CD1c-positive myeloid dendritic cell (primary cell): ENCODE data around the gene GAGE2A.
"Not testable (repeated sequence)": the region's sequence is repeated elsewhere in the genome, so short reads cannot be mapped to it uniquely, and the experiment has no call there.

ENCODE experiments used
- DNase-seq: peaks from one replicate; pipeline ENCODE4 v3.0.0-alpha.2; 2016; ENCODE audit errors: extremely low spot score

Gene GAGE2A, protein sequence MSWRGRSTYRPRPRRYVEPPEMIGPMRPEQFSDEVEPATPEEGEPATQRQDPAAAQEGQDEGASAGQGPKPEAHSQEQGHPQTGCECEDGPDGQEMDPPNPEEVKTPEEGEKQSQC

DNA sequence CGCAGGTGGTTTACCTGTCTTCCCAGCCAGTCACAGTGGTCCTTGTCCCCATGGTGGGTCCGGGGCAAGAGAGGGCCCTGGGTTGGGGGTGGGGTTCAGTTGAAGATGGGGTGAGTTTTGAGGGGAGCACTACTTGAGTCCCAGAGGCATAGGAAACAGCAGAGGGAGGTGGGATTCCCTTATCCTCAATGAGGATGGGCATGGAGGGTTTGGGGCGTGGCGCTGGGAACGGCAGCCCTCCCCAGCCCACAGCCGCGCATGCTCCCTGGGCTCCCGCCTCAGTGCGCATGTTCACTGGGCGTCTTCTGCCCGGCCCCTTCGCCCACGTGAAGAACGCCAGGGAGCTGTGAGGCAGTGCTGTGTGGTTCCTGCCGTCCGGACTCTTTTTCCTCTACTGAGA, at the start of gene GAGE2A:
GAGE2A (plus strand) TSS at position 301 of the 400 bp plus-strand sequence. CDS start 1,155 bp downstream, outside the sequence.
- not testable (repeated sequence) for DNase-seq

- DNase-seq = not testable (repeated sequence)
Measured at GRCh38 chrX:49541433-49541832, 47.9 kb upstream of the GAGE2A start, which contains the start of gene GAGE12D. TSS of gene GAGE12D (plus strand) at chrX:49541733. CDS start at chrX:49542888, 1,155 bp downstream.

DNA sequence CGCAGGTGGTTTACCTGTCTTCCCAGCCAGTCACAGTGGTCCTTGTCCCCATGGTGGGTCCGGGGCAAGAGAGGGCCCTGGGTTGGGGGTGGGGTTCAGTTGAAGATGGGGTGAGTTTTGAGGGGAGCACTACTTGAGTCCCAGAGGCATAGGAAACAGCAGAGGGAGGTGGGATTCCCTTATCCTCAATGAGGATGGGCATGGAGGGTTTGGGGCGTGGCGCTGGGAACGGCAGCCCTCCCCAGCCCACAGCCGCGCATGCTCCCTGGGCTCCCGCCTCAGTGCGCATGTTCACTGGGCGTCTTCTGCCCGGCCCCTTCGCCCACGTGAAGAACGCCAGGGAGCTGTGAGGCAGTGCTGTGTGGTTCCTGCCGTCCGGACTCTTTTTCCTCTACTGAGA, 38.3 kb upstream of the GAGE2A start, which contains the start of gene GAGE12E:
GAGE12E (plus strand) TSS at position 301 of the 400 bp plus-strand sequence. CDS start 1,155 bp downstream, outside the sequence.
- not testable (repeated sequence) for DNase-seq

- not testable (repeated sequence) for DNase-seq
Measured at GRCh38 chrX:49560542-49560941, 28.8 kb upstream of the GAGE2A start, which contains the start of gene GAGE12F. TSS of gene GAGE12F (plus strand) at chrX:49560842. CDS start at chrX:49561997, 1,155 bp downstream.

GRCh38 chrX:49568728-49569127, 20.6 kb upstream of the GAGE2A start:
- not testable (repeated sequence) for DNase-seq

- not testable (repeated sequence) for DNase-seq
Measured at GRCh38 chrX:49569152-49569551, 20.1 kb upstream of the GAGE2A start.

DNA sequence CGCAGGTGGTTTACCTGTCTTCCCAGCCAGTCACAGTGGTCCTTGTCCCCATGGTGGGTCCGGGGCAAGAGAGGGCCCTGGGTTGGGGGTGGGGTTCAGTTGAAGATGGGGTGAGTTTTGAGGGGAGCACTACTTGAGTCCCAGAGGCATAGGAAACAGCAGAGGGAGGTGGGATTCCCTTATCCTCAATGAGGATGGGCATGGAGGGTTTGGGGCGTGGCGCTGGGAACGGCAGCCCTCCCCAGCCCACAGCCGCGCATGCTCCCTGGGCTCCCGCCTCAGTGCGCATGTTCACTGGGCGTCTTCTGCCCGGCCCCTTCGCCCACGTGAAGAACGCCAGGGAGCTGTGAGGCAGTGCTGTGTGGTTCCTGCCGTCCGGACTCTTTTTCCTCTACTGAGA, 19.2 kb upstream of the GAGE2A start, which contains the start of gene GAGE12G:
GAGE12G (plus strand) TSS at position 301 of the 400 bp plus-strand sequence. CDS start 1,155 bp downstream, outside the sequence.
- not testable (repeated sequence) for DNase-seq

DNA sequence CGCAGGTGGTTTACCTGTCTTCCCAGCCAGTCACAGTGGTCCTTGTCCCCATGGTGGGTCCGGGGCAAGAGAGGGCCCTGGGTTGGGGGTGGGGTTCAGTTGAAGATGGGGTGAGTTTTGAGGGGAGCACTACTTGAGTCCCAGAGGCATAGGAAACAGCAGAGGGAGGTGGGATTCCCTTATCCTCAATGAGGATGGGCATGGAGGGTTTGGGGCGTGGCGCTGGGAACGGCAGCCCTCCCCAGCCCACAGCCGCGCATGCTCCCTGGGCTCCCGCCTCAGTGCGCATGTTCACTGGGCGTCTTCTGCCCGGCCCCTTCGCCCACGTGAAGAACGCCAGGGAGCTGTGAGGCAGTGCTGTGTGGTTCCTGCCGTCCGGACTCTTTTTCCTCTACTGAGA, 9.6 kb upstream of the GAGE2A start, which contains the start of gene GAGE12H:
GAGE12H (plus strand) TSS at position 301 of the 400 bp plus-strand sequence. CDS start 1,155 bp downstream, outside the sequence.
- DNase-seq = not testable (repeated sequence)

DNA sequence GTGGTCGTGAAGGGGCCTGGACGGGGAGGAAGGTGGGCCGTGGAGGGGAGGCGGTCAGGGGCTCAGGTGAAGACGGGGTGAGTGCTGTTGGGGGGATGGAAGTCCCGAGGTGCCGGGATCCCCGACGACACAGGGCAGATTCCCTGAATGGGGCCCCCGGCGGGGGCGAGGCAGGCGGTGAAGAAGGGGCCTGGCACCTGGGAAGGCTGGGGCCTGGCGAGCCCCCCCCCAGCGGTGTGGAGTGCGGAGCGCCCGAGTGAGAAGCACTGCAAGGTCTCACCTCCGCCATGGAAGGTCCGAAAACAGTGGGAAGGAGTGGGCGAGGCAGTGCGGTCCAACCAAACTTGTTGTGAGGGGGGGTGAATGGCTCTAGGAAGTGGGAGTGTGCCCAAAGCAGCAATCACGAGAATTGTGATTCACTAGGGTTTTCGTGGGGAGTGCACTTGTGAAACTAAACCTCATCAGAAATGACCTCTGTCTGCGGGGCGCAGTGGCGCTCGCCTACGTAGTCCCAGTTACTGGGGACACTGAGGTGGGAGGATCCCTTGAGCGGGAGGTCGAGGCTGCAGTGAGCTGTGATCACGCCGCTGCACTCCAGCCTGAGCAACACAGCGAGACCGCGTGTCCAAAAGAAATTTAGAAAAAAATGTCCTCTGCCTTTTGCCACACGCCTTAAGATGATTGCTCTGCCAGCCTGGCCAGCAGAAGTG, 628 bp downstream of the GAGE2A start:
- not testable (repeated sequence) for DNase-seq

DNA sequence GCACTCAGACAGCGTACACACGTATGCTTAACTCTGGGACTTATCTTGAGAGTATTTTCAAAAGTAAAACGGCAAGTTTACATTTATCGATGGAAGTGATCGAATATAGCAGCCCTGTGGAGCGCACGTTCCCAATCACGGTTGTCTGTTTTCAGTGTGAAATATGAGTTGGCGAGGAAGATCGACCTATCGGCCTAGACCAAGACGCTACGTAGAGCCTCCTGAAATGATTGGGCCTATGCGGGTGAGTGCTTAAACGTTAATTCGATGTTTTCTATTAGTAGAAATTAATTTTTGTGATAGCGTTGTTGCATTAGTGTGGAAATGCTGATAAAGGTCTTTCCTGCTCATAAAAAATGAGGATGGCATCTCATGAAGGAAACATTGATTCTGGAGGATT, 1.2 kb downstream of the GAGE2A start:
- DNase-seq = not testable (repeated sequence)

DNA sequence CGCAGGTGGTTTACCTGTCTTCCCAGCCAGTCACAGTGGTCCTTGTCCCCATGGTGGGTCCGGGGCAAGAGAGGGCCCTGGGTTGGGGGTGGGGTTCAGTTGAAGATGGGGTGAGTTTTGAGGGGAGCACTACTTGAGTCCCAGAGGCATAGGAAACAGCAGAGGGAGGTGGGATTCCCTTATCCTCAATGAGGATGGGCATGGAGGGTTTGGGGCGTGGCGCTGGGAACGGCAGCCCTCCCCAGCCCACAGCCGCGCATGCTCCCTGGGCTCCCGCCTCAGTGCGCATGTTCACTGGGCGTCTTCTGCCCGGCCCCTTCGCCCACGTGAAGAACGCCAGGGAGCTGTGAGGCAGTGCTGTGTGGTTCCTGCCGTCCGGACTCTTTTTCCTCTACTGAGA, 9.4 kb downstream of the GAGE2A start, which contains the start of gene GAGE1:
GAGE1 (plus strand) TSS at position 301 of the 400 bp plus-strand sequence. CDS start 1,155 bp downstream, outside the sequence.
- not testable (repeated sequence) for DNase-seq

DNA sequence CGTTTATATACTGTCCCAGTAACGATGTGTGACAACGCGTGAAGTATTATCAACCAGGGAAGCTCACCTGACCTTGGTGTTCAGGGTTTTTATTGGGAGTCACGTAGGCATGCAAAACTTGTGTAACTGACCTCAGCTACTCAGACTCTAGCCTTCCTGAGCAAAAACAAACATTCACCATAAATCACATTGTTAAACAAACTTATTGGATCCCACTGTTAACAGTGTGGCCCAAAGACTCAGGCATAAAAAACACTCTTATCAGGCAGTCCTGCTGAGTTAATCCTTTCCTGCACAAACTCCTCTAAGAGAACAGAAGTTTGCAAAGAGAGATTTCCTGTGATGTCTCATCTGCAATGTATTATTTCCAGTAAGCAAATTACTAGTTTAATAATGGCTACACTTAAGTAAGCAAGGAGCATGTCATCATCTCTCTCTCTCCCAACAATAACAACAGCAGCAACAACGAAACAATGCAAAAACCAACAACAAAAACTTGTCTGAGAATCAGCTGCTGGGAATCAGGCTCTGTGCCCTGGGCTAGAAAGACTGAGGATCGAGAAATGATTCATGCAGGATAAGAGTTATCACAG, 21.5 kb downstream of the GAGE2A start:
- no peak for DNase-seq

DNA sequence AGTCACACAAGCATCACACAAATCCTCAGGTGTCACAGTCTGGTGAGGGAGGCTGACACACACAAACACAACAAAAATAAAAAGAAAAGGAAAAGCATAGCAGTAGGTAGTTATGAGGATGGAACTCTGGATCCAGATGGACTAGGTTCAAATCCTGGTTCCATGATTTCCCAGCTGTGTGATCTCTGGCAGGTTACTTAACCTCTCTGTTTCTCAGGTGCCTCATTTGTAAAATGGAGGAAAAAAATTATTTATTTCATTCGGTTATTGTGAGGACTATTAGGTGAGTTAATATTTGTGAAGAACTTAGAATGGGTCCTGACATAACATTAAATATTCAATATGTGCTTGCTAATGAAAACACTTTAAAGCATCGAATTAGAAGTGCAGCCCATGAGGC, 29.3 kb downstream of the GAGE2A start:
- no peak for DNase-seq

GRCh38 chrX:49627086-49627777, 37.9 kb downstream of the GAGE2A start:
- peak; percentile 1 for DNase-seq

DNA sequence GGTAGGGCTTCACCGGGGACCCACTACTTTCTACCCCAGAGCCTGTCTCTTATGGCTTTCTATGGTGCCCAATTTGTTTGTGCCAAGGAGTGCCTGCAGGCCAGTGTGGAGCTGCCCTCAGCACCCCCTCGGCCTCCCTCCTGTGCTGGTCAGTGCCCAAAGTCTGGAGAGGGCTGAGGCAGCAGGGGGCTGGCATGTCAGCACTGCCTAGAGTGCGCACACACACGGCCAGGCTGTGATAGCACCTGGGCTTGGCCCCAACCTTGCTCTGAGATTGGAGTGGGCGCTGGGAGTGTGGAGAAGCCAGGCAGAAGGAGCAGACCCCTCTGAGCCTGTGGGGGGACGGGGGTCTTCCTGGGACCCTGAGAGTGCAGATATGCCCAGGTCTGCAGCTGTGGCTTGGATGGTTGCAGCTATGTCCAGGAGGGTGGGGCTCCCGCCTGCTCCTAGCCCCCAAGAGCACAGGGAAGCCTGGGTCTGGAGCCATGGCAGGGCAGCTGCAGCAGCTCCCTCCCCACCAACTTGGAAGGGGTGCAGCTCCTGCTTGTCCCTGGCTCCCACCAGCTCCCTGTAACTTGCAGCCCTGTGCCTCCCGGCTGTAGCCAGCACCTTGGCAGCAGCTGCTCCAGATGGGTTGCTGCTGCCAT, 55.8 kb downstream of the GAGE2A start:
- DNase-seq = no peak
